Measurements from ENCODE around the gene FOLR1. TPM values are rescaled to one million over a fixed set of nuclear protein-coding genes. Genes with fewer than 3 reads are reported as not detected.

FOLR1 gene
- total RNA-seq, 1 experiment from 2014 or later: 4.8 TPM

DNA sequence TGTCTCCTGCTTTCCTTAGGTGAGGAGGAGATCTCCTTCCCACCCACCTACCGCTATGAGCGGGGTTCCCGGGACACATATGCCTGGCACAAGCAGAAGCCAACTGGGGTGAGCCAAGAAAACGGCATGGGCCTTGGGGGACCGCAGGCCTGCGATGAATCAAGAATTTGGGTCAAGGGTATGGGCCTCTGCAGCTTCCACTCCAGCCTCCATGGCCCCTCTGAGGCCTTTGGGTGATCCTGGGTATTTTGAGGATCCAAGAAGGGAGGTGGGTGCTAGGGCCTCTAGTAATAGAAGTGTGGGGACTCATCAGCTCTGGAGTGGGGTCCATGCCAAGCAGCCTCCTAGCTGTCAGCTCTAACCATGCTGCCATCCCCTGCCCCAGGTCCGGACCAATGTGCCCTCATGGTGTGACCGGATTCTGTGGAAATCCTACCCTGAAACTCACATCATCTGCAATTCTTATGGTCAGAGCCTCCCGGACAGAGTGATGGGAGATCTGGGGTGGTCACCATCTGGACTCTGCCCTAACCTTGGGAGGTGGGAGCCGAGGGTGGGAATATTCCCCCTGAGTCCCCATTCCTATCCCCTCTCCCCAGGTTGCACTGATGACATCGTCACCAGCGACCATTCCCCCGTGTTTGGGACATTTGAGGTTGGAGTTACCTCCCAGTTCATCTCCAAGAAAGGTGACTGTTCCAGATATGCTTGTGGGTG lies 41.3 kb downstream of the FOLR1 start:
- no peaks in the 10 kb centered on the region for H4K20me1 ChIP-seq (ENCODE audit: insufficient read depth)
- intact Hi-C loops (cut with micrococcal nuclease): no loop called here
- ChIA-PET RAD21 (ENCODE audit: low non-redundant PET in 1 of 2, low total read pairs in 2 of 2, uncharacterized antibody in 2 of 2, unreplicated experiment in 2 of 2) (no interaction called here), CTCF (no interaction called here), POLR2A (no interaction called here)
- H3K4me2 ChIP-seq (ENCODE audit: low read length): no peak overlapping the region
- H3K79me2 ChIP-seq (ENCODE audit: insufficient read depth, low read length): no peaks in the 10 kb centered on the region
- H3K9me2 ChIP-seq (ENCODE audit: insufficient read depth): no peaks in the 10 kb centered on the region
- TF ChIP-seq CBX3 (IDR thresholded peaks at IDR 0.05; ENCODE audit: low read depth): no peak
- TF ChIP-seq, protein P1, sequence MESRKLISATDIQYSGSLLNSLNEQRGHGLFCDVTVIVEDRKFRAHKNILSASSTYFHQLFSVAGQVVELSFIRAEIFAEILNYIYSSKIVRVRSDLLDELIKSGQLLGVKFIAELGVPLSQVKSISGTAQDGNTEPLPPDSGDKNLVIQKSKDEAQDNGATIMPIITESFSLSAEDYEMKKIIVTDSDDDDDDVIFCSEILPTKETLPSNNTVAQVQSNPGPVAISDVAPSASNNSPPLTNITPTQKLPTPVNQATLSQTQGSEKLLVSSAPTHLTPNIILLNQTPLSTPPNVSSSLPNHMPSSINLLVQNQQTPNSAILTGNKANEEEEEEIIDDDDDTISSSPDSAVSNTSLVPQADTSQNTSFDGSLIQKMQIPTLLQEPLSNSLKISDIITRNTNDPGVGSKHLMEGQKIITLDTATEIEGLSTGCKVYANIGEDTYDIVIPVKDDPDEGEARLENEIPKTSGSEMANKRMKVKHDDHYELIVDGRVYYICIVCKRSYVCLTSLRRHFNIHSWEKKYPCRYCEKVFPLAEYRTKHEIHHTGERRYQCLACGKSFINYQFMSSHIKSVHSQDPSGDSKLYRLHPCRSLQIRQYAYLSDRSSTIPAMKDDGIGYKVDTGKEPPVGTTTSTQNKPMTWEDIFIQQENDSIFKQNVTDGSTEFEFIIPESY (IDR thresholded peaks at IDR 0.05; ENCODE audit: extremely low read depth, insufficient replicate concordance, low read length): no peak
- TF ChIP-seq ZFX (IDR thresholded peaks at IDR 0.05): no peak
- no peak for TF ChIP-seq RAD21 (IDR thresholded peaks at IDR 0.05; ENCODE audit: low read depth)
- no peak for TF ChIP-seq POLR2AphosphoS5 (IDR thresholded peaks at IDR 0.05; ENCODE audit: low read depth, low read length)
- no peak for TF ChIP-seq FOSL1 (IDR thresholded peaks at IDR 0.05; ENCODE audit: low read depth)
- BruUV-seq (replicated peaks): no TSS peak
- no peak overlapping the region for H3K27ac ChIP-seq (ENCODE audit: low read depth, low read length)
- H3K27me3 ChIP-seq (ENCODE audit: insufficient read depth, low read length): no peaks in the 10 kb centered on the region
- no peak overlapping the region for H3K4me3 ChIP-seq (replicated peaks in 1 of 2; ENCODE audit: low read depth in 1 of 2, low read length in 2 of 2)
- no peak overlapping the region for H3K9ac ChIP-seq (ENCODE audit: low read length)
- peaks cover 14 to 29% of the 10 kb centered on the region in 2 experiments; a peak in 3 of 4 replicates for H3K36me3 ChIP-seq (ENCODE audit: control insufficient read depth in 1 of 2, insufficient read depth in 2 of 2, low read length in 2 of 2)
- H3K4me1 ChIP-seq (ENCODE audit: control insufficient read depth in 1 of 2, insufficient read depth in 2 of 2, low read length in 2 of 2): peaks cover 0 to 4% of the 10 kb centered on the region in 2 experiments; a peak in 1 of 4 replicates
- ATAC-seq (no peak), DNase-seq (ENCODE audit: low read depth, low spot score) (no peak)
- no peak overlapping the region for H2AFZ ChIP-seq (ENCODE audit: low read depth, low read length, poor library complexity, severe bottlenecking)
- H3K9me3 ChIP-seq (ENCODE audit: control insufficient read depth in 1 of 2, insufficient read depth in 1 of 2, low read depth in 1 of 2, low read length in 2 of 2): no peaks in the 10 kb centered on the region

Measured in HCT116 (cell line).